Measurements from ENCODE around the gene LENEP. TPM values are rescaled to one million over a fixed set of nuclear protein-coding genes. Genes with fewer than 3 reads are reported as not detected.

LENEP gene
- total and polyA plus RNA-seq, 2 of the 8 experiments (the other 6 are each of a cell fraction or from before 2014, with no cell fraction given), result 1.3 TPM; not detected in 1

DNA sequence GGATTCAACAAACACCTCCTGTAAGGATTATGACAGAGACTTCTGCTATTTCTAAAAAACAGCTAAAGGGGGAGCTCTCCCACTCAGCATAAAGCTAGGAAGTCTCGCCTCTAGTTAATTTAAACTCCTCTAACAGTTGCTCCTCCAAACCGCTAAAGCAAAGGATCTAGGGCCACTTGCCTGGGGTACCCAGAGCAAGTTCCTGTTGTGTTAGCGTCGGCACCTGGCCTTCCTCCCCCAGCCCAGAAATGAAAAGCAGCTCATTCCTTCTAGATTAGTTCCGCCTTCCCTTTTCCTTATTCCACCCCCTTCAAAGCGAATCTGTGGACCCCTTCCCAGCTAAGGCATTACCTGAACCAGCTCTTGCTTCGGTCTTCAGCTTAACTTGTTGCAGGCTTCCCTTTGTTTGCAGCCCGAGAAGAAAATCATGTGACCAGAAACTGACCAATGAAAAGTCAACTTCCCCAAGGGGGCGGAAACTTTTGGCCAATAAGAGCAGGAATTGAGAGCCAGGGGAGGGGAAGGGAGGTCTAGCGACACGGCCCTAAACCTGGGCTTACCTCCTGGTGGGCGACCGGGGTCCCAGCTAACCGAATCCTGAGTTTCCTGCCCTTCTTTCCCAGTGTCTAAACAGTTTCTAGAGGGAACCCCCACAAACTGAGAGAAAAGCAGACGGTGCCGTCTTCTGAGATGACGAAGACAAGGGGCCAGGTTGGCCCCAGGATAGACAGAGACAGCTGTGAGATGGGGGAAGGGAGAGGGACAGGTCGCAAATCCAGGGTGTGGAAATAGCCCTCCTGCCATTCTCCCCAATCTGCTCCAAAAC lies 37.5 kb upstream of the LENEP start, which contains the start of gene PBXIP1 (continued):
- TF ChIP-seq, protein P1, sequence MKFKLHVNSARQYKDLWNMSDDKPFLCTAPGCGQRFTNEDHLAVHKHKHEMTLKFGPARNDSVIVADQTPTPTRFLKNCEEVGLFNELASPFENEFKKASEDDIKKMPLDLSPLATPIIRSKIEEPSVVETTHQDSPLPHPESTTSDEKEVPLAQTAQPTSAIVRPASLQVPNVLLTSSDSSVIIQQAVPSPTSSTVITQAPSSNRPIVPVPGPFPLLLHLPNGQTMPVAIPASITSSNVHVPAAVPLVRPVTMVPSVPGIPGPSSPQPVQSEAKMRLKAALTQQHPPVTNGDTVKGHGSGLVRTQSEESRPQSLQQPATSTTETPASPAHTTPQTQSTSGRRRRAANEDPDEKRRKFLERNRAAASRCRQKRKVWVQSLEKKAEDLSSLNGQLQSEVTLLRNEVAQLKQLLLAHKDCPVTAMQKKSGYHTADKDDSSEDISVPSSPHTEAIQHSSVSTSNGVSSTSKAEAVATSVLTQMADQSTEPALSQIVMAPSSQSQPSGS (IDR thresholded peaks at IDR 0.05; ENCODE audit: low read length), result no peak; the same call in 1 of the 2 replicates
- TF ChIP-seq TAF1 (IDR thresholded peaks at IDR 0.05; ENCODE audit: low read depth, low read length) (peak; percentile 65), SAP30 (IDR thresholded peaks at IDR 0.05; ENCODE audit: insufficient read depth, insufficient replicate concordance, low read length) (peak; percentile 17), KDM4A (IDR thresholded peaks at IDR 0.05; ENCODE audit: low read depth, low read length, severe bottlenecking) (peak; percentile 52), RNF2 (IDR thresholded peaks at IDR 0.05; ENCODE audit: borderline replicate concordance, low read depth, low read length, missing control alignments, poor library complexity, severe bottlenecking) (no peak), CHD7 (IDR thresholded peaks at IDR 0.05; ENCODE audit: insufficient replicate concordance, low read length) (no peak), JUND (IDR thresholded peaks at IDR 0.05; ENCODE audit: low read length) (no peak)
